Upper lobe of left lung (tissue), 4 donors: ENCODE data around the gene PSMD12.

Source experiments
- EP300 ChIP-seq, 4 donors: sonication (generic); formaldehyde crosslinking; IDR thresholded peaks; one replicate each; pipeline ENCODE4 v1.5.1; 2017; ENCODE audit warnings: antibody characterized with exemption in 4 of 4, control low read depth in 2 of 4
- POLR2A ChIP-seq, 4 donors: fragments of 450-650 bp; IDR thresholded peaks; one replicate each; pipeline ENCODE4 v1.5.1; 2016 to 2017; ENCODE audit warnings: antibody characterized with exemption in 4 of 4, mild to moderate bottlenecking in 2 of 4
- POLR2AphosphoS5 ChIP-seq, 2 donors: sonication (generic); formaldehyde crosslinking; IDR thresholded peaks; one replicate each; pipeline ENCODE4 v1.5.1; 2017; ENCODE audit warnings: antibody characterized with exemption in 2 of 2
- TF ChIP-seq, protein P1 (sequence below), 6 experiments: fragments of 450-650 bp in 4 of 6; fragments of 200-600 bp in 2 of 6; sonication (generic) in 2 of 6; IDR thresholded peaks; one replicate each; pipeline ENCODE4 v1.5.1; 2016 to 2019; ENCODE audit warnings: antibody characterized with exemption in 6 of 6

DNA sequence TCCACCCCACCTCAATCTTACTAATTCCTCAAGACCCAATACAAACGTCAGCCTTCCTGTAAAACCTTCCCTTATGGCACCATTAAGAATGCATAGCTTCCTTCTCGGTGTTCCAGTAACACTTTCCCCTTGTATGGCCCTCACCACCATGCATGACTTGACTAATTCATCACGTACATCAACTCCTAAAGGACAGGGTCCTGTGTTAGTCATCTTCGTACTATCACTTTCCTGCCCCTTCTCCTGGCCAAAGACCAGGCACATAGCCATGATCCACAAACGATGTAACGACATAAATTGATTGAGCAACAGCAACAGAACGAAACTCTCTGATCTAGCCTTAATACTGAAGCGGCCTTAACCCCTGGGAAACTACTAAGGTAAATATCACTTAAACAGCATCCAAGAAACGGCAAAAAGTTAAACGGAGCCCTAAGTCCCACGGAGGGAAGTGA lies 612 bp downstream of the PSMD12 start:
- TF ChIP-seq, protein P1, sequence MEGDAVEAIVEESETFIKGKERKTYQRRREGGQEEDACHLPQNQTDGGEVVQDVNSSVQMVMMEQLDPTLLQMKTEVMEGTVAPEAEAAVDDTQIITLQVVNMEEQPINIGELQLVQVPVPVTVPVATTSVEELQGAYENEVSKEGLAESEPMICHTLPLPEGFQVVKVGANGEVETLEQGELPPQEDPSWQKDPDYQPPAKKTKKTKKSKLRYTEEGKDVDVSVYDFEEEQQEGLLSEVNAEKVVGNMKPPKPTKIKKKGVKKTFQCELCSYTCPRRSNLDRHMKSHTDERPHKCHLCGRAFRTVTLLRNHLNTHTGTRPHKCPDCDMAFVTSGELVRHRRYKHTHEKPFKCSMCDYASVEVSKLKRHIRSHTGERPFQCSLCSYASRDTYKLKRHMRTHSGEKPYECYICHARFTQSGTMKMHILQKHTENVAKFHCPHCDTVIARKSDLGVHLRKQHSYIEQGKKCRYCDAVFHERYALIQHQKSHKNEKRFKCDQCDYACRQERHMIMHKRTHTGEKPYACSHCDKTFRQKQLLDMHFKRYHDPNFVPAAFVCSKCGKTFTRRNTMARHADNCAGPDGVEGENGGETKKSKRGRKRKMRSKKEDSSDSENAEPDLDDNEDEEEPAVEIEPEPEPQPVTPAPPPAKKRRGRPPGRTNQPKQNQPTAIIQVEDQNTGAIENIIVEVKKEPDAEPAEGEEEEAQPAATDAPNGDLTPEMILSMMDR (IDR thresholded peaks at IDR 0.05) = no peak
- TF ChIP-seq POLR2AphosphoS5 (IDR thresholded peaks at IDR 0.05) (peak in 1 of 2 donors; percentile 17), POLR2A (IDR thresholded peaks at IDR 0.05) (no peak), EP300 (IDR thresholded peaks at IDR 0.05) (no peak)
